OCI-LY3 (cell line): Measurements from ENCODE around the gene CAMKV.

Experiments used
- H2AFZ ChIP-seq: fragments of 200-600, 300-600 bp; shearing (Covaris generic); 2 replicates; pipeline ENCODE4 v1.6.0; 2014; ENCODE audit warnings: antibody characterized with exemption, low read depth, low read length
- H3K27ac ChIP-seq: fragments of 200-600, 300-600 bp; sonication (generic); 2 replicates; pipeline ENCODE4 v1.5.1; 2014; ENCODE audit warnings: mild to moderate bottlenecking, low read length, moderate library complexity, mixed read lengths
- H3K27me3 ChIP-seq: fragments of 200-600, 300-600 bp; sonication (generic); 2 replicates; pipeline ENCODE4 v1.6.1; 2014; ENCODE audit warnings: low read depth, low read length, mixed read lengths
- H3K36me3 ChIP-seq: fragments of 200-600, 300-600 bp; sonication (generic); replicated peaks from 2 replicates; pipeline ENCODE3; 2014; ENCODE audit warnings: low read depth, low read length, mixed read lengths
- H3K4me1 ChIP-seq: fragments of 300-600, 200-600 bp; sonication (generic); 2 replicates; pipeline ENCODE4 v1.6.1; 2014; ENCODE audit warnings: low read length, mixed read lengths
- H3K4me2 ChIP-seq: fragments of 200-600, 300-600 bp; sonication (generic); 2 replicates; pipeline ENCODE4 v1.6.1; 2014; ENCODE audit warnings: low read length, mixed read lengths
- H3K4me3 ChIP-seq: fragments of 300-600, 200-600 bp; sonication (generic); 2 replicates; pipeline ENCODE4 v1.5.1; 2014; ENCODE audit warnings: antibody characterized with exemption, mild to moderate bottlenecking, low read length, moderate library complexity
- H3K79me2 ChIP-seq: fragments of 300-600, 200-600 bp; shearing (Covaris generic); 2 replicates; pipeline ENCODE4 v1.6.1; 2014; ENCODE audit warnings: mild to moderate bottlenecking, low read length, mixed read lengths
- H3K9ac ChIP-seq: fragments of 300-600, 200-600 bp; shearing (Covaris generic); 2 replicates; pipeline ENCODE4 v1.6.0; 2014; ENCODE audit warnings: mild to moderate bottlenecking, low read length, moderate library complexity
- H3K9me3 ChIP-seq: fragments of 200-600, 300-600 bp; shearing (Covaris generic); 2 replicates; pipeline ENCODE4 v1.6.1; 2014; ENCODE audit warnings: low read length, mixed read lengths; ENCODE audit not compliant: insufficient read depth
- H4K20me1 ChIP-seq: fragments of 200-600, 300-600 bp; sonication (generic); 2 replicates; pipeline ENCODE4 v1.6.1; 2016; ENCODE audit warnings: low read length, mixed read lengths; ENCODE audit not compliant: insufficient read depth
- CTCF ChIP-seq: fragments of 200-600, 300-600 bp; sonication (generic); IDR thresholded peaks from 2 replicates; pipeline ENCODE4 v1.5.1; 2014; ENCODE audit warnings: antibody characterized with exemption, low read length, low read depth
- EZH2phosphoT487 ChIP-seq: fragments of 200-600 bp; shearing (Covaris generic); IDR thresholded peaks from 2 replicates; pipeline ENCODE4 v1.6.1; 2018; ENCODE audit warnings: antibody characterized with exemption, mixed run types, low read depth

The CAMKV gene

GRCh38 chr3:49873623-49874022 lies 3.9 kb upstream of the CAMKV start:
- Histone ChIP-seq H3K27ac (no peak overlapping the region), H4K20me1 (no peaks in the 10 kb centered on the region), H3K9me3 (no peaks in the 10 kb centered on the region), H2AFZ (no peak overlapping the region), H3K4me2 (no peak overlapping the region), H3K9ac (no peak overlapping the region), H3K36me3 (no peaks in the 10 kb centered on the region), H3K27me3 (peaks cover 20% of the 10 kb centered on the region), H3K4me1 (no peaks in the 10 kb centered on the region; the same call in 1 of the 2 replicates), H3K79me2 (no peaks in the 10 kb centered on the region), H3K4me3 (no peak overlapping the region)
- TF ChIP-seq CTCF (no peak), EZH2phosphoT487 (no peak)

- no peaks in the 10 kb centered on the region; the same call in 1 of the 2 replicates for H3K4me1 ChIP-seq
- no peaks in the 10 kb centered on the region for H3K36me3 ChIP-seq
- no peak overlapping the region for H3K4me3 ChIP-seq
- H3K27me3 ChIP-seq: peaks cover 27% of the 10 kb centered on the region
- no peaks in the 10 kb centered on the region for H3K79me2 ChIP-seq
- no peak for TF ChIP-seq EZH2phosphoT487
- TF ChIP-seq CTCF: no peak
- no peaks in the 10 kb centered on the region for H3K9me3 ChIP-seq
- H3K4me2 ChIP-seq: no peak overlapping the region
- H3K9ac ChIP-seq: no peak overlapping the region
- H2AFZ ChIP-seq: no peak overlapping the region
- no peaks in the 10 kb centered on the region for H4K20me1 ChIP-seq
- H3K27ac ChIP-seq: no peak overlapping the region
Observed at GRCh38 chr3:49872801-49873281, 3.1 kb upstream of the CAMKV start.

GRCh38 chr3:49871531-49872153 lies 1.9 kb upstream of the CAMKV start:
- Histone ChIP-seq H2AFZ (no peak overlapping the region), H3K9me3 (no peaks in the 10 kb centered on the region), H3K27me3 (peaks cover 28% of the 10 kb centered on the region), H3K4me1 (no peaks in the 10 kb centered on the region; the same call in 1 of the 2 replicates), H3K36me3 (no peaks in the 10 kb centered on the region), H3K79me2 (no peaks in the 10 kb centered on the region), H3K27ac (no peak overlapping the region), H4K20me1 (no peaks in the 10 kb centered on the region), H3K4me3 (no peak overlapping the region), H3K9ac (no peak overlapping the region), H3K4me2 (no peak overlapping the region)
- TF ChIP-seq CTCF: no peak
- TF ChIP-seq EZH2phosphoT487: no peak

GRCh38 chr3:49868862-49869466 lies 742 bp downstream of the CAMKV start:
- Histone ChIP-seq H3K27ac (no peak overlapping the region), H3K9me3 (no peaks in the 10 kb centered on the region), H3K9ac (peak overlapping the region; percentile 21; the same call in 1 of the 2 replicates), H3K4me1 (no peaks in the 10 kb centered on the region; the same call in 1 of the 2 replicates), H3K36me3 (no peaks in the 10 kb centered on the region), H3K4me2 (peak overlapping the region; percentile 89), H3K79me2 (no peaks in the 10 kb centered on the region), H3K4me3 (peak overlapping the region; percentile 79), H4K20me1 (no peaks in the 10 kb centered on the region), H3K27me3 (peaks cover 47% of the 10 kb centered on the region), H2AFZ (no peak overlapping the region)
- no peak for TF ChIP-seq CTCF
- TF ChIP-seq EZH2phosphoT487: no peak
